EL (cell line): ENCODE measurements around the gene PCGF3.
"Not testable (repeated sequence)": the region's sequence is repeated elsewhere in the genome, so short reads cannot be mapped to it uniquely, and the experiment has no call there.

Experiments used
- DNase-seq: peaks from one replicate; pipeline ENCODE4 v3.0.0-alpha.2; 2016

PCGF3 gene

DNA sequence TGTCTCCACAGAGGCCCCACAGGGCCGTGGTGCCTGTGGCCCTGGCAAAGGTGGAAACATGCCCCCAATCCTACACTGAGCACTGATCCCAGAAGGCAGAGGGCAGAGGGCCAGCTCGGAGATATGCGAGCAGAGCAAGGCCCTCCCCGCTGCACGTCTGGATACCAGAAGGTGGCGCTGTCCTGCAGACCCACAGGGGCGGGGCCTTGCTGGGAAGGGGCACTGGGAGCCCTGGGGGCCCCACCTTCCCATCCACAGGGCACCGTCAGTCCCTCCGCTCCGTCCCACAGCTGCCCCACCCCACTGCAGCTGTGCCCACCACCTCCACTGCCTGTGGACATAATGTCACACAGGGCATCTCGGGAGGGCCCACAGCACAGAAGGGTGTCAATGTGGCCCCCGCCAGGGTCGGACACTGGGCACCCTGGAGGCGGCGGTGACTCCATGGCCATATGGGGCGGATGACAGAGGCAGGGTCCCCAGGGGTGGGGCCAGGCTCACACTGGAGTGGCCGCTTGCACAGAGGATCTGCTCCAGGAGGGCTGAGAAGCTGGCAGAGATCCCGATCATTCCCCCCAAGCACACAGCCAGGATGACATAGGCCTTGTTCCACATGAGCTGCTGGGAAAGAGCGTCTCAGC, 21.5 kb upstream of the PCGF3 start:
- peak; percentile 47 for DNase-seq

DNA sequence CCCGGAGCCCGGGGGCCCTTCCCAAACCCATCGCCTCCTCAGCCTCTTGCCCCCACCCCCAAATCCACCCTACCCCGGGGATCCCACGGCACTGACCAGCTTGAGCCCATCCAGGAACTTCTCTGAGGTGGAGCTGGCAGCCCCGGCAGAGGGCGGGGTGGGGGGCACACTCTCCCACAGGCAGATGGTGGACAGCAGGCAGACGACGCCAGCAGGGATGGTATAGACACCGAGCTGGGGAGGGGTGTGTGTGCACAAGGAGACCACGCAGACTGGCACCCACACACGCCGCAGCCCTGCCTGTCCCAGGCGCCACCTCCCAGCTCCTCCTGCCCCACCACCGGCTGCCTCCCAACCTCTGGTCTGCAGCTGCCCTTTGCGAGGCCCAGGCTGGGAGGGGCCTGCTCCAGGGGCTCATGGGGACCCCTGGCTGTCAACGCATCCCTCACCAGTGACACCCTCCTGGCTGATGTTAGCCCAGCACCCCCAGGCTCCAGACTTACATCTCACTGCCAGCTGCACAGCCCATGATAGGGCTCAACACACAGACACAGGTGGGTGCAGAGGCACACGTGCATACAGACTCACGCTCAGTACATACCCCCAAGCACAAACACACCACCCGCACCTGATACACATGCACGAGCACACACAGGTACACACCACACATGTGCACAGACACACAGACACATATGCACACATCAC, 20.9 kb upstream of the PCGF3 start:
- DNase-seq: no peak

DNA sequence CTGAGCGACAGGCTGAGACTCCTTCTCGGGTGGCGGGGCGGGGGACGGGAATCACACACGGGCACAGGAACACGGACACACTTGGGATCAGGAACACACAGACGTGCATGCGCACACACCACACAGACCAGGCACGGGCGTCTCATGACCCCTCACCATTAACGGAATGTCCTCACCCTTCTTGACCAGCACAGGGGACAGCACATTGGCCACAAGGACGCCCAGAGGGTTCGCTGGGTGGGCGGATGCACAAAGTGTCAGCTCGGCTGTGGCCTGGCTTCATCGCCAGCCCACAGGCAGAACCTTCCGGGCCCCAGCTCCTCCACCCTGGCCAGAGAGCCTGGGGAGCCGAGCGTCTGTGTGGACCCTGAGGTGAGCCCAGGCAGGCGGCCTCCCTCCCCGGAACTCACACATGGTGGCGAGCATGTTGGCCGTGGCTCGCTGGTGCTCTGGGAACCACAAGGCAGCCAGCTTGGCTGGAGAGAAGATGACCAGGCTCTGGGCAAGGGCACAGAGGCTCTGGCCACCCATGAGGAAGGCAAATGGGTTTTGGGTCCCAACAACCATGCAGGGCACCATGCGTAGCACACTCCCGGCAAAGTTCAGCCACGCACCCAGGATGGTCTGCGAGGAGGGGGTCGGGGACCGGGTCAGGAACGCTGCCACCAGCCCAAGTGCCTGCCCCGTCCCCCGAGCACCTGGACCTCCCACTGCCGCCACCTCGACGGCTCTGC, 19.8 kb upstream of the PCGF3 start:
- no peak for DNase-seq

DNA sequence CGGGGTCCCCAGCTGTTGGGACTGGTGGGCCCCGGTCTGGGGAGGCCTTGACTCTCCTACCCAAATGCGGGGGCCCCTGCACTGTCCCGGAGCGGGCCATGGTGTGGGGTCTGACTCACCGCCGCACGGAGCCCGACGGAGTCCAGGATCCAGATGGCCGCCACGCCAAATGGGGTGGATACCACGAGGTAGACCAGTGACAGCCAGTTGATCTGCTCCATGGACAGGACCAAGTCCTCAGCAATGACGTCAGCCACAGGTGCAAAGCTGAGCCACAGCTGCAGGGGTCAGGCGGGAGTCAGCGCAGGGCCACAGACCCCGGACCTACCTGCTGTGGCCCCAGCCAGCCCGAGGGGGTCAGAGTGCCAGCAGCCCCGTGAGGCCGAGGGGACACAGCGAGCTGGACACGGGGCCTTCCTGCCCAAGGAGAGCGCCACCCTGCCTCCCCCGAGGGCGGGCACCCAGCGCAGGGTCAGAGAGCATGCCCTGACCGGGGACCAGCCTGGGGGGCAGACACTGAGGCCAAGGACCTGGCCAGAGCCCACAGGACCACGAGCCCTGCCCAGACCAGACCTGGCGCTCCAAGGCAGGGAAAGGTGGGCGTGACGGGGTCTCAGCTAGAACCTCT, 19.1 kb upstream of the PCGF3 start:
- DNase-seq: no peak

DNA sequence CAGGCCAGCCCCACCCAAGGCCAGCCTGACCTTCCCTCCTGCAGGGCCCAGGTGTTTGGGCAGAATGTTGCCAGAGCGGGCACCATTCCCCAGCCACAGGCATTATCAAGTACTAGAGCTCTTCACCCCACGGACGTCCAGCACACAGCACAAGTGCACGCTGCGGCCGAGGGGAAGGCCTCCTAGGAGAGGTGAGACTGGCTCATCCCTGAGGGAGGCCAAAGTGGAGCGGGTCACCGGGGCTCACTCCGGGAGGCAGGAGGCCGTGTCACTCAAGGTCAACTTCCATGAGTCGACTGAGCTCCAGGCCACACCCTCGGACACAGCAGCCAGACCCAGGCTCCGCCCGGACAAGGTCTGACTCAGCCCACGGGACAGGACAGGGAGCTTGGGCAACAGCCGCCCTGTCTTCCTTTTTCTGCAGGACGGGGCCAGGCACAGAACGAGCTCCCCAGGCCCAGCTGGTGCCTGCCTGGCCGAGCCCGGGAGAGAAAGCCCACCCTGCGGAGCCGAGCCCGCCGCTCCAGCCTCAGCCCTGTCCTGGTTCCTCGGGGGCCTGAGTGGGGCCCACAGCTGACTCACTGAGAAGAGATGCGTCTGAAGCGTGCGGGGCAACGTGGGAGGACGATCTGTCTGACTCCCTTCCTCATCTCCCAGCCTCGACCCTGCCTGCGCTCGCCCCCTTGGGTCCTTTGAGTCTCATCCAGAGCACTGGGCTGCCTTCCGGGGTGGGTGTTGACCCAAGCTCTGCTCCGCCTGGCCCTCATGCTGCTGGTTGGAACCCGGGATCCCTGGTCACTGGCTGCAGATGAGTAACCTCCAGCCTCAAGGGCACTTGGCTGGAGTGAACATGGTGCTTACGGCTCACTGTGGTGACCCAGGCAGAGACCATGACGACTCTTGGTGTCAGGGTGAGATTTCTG, 18.3 kb upstream of the PCGF3 start:
- peak; percentile 91 for DNase-seq

DNA sequence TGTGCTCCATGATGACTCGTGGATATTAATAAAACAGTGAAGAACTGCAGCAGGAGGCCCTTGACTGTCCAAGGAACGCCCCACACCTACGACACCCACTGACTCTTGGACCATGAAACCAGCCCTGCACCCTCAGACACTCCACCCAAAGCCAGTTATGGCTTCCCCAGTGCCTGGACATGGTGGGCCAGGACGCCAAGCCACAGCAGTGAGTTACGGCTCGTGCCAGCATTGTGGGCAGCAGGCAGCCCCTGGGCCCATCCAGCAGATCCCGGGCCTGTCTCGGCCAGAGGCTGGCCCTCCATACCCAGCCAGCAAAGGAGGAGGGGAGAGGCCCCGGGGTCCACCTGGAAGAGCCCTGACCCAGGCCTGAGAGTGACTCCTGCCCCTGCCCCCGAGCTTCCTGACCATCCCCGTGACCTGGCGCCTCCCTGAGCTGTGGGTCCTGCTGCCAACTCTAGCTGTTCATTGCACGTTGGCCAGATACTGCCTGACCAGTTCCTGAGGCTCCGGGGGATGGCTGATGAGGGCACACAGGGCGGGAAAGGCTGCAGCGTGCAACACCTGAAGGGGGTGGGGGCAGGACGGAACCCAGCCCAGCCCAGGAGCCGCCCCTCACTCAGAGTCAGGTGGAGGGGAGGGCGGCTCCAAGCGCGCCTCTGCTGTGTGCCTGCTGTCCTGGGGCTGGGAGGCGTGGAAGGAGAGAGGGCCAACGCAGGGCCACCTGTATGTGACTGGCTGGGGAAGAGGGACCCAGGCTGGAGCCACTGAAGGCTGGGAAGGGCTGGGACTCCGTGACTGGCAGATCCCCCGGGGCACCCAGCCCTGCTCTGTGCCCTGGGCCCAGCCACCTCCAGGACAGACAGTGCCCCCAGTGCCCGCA, 17.4 kb upstream of the PCGF3 start:
- DNase-seq: no peak

DNA sequence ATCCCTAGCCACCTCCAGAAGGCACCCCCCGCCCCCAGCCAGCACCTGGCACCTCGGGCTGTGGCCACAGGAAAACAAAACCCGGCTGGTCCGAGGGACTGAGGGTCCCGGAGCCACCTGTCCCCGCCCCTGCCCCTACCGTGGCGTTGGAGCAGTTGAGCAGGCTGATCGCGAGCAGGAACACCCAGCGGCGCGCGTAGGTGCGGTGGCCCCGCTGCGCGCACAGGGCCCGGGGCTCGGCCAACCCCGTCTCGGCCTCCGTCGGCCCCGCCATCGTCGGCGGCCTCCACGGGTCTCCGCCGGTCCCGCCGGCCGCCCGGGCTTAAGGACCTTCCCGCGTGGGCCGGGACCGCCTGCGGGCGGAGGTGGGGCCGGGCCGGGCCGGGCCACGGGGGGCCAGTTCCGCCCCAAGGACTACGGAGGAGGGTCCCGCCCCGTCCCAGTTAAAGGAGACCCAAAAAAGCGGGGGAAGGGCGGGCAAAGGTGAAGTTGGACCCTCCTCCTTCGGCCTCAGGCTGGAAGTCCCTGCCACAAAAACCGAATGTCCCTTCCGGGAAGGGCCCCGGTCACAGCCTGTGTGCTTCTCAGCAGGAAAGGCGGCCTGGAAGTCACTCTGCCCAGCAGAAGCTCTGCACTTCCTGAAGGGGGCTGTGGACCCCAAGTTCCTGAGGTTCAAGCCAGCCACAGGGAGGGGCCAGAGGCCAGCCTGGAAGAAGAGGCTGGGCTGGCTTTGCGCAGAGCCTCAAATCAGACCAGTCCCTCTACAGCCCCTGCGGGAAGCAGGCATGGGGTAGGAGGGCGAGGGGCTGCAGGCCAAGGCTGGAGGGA, 16.6 kb upstream of the PCGF3 start, which contains the start of gene SLC49A3:
Gene SLC49A3 (minus strand): TSS at position 298 of the 828 bp plus-strand sequence. CDS start 24 bp downstream, at position 274.
- DNase-seq: no peak

DNA sequence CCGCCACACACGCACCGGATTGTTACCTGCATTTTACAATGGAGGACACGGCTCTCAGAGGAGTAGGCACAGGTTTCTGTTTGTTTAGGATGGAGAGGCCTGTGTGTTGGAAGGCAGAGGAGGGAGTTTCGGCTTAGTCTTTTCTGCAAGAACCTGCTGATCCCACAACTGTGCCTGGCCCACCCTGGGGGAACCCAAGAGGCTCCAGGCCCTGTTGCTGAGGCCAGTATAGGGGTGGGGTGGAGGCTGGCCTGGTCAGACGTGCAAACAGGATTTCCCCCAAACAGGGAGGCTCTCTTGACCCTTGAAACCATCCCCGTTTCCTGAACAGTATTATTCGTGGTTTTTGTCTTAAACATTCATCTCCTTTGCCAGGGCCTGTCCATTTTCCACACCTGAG, 15.9 kb upstream of the PCGF3 start:
- DNase-seq: no peak

DNA sequence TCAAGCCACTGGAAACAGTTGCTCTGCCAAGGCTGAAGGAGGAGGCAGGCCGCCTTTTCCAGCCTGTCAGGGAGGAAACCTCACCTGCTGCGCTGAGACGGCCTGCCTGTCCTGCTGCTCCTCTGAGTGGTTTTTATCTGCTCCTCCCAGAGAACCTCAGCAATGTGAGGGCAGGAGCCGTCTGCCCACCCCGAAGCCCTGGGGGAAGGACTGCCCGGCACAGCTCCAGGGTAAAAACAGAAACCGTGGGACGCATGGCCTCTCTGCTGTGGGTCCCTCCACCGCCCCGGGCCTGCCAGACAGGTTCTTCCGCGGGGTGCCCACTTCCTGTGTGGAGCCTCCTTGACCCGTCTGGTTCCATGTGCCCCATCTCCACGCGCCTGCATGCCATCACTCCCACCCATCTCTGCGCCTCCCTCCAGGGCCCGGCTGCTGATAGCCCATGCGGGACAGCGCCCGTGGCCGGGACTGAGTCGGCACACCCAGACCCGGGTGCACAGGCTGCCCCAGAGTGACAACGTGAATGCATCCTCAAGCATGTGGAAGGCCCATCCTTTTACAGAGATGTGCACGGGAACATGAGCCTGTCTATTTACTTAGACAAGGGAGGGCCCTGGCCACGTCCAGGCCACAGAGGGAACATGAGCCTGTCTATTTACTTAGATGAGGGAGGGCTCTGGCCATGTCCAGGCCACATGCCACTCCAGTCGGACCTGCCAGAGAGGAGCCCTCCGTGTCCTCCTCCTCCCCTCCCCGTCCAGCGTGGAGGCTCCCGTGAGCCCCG, 12.7 kb upstream of the PCGF3 start:
- no peak for DNase-seq

DNA sequence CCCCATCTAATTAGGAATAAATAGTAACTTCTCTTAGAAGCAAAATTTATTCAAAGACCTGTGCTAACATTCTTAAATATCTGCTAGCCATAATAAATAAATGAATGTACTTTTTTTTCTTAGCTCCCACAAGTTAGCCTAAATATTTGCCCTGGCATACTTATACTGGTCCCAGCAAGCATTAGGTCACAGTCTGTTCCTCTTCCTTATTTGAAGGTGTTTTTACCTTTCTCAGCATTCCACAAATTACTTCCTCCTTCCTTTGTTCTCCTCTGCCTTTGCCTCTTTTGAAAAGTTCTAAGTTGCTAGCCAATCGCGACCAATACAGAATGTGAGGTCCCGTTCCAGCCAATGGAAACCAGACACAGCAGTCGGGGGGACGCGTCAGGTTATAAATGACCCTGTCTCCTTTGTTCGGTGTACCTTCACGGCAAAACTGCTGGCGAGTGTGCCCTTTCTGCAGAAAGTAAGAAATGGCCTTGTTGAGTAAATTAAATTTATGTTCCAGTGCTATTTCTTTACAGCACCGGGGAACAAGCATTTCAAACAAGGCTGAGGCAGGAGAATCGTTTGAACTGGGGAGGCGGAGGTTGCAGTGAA, 11.2 kb upstream of the PCGF3 start:
- DNase-seq: not testable (repeated sequence)

DNA sequence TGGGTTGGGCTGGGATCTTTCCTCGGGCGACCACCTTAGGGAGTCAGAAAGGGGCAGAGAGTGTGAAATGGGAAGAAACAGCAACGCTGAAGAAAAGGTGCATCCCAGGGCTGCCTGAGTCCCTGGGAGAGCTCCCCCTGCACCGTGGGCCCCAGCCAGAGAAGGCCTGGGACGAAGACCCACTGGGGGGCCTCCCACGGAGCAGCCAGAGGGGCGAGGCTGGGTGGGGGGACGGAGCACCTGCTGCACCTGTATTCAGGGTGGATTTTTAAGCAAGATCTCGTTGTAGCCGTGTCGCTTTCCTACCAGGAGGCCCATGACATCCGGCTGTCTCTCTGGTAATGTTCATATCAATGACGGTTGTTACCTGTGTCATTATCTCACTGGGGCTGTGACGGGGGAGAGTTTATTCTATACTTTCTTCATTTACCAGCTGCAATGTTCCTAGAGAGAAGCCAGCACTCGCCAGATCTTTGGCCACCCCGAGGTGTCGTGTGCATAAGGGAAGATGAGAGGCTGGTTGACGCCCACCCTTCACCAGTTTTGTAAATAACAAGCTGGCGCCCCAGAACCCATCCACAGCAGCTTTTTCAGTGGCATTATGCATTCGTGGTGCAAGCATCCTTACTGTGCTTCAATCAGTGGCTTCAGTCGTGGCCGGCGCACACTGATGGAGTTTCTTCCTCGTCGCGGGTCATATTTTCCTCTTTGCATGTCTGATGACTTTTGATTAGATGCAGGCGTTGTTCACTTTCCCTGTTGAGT, 5.6 kb upstream of the PCGF3 start:
- DNase-seq: no peak

DNA sequence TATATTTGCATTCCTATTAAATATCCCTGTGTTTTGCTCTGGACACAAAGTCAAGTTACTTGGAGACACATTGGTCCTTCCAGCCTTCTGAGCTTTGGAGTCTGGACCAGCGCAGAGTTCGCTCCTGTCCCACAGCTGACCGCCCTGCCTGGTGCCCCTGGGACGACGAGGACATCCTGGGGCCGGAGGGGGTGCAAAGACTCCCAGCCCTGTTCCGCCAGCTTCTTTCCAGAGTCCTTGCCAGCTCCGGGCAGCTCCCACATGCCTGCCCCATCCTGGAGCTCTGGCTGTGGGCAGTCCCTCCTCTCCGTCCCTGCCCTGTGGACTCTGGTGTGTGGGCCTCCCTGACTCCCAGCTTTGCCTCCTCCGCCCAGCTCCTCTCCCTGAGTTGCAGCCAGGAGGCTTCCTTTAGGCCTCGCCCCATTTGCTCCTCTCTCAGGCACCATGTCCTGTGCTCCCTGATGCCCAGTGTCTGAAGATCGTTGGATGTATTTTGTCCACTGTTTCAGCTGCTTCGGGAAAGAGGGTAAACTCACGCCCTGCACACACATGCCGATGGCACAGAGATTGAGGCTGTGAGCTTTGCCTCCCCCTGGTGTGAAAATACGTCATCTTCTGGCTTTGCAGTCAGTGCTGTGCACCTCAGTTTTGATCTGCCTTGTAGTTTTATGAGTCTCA, 4.9 kb upstream of the PCGF3 start:
- DNase-seq: no peak

DNA sequence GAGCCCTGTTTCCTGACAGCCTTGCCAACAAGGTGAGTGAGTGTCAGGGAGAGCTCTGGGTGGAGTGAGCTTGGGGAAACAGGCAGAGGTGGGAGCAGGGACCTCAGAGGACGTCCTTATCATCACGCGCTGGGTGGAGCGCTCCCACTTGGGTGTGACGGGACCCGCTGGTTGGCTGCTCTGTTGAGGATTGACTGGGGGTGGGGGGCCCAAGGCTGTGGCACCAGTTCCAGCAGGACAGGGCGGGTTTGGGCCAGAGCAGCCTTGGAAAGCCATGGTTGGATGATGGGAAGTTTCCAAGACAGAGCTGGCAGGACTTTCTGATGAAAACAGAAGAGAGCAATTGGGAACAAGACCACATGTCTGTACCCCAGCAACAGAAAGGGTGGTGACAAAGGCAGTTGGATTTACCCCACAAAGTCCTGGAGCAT, 3.0 kb upstream of the PCGF3 start:
- DNase-seq: no peak

DNA sequence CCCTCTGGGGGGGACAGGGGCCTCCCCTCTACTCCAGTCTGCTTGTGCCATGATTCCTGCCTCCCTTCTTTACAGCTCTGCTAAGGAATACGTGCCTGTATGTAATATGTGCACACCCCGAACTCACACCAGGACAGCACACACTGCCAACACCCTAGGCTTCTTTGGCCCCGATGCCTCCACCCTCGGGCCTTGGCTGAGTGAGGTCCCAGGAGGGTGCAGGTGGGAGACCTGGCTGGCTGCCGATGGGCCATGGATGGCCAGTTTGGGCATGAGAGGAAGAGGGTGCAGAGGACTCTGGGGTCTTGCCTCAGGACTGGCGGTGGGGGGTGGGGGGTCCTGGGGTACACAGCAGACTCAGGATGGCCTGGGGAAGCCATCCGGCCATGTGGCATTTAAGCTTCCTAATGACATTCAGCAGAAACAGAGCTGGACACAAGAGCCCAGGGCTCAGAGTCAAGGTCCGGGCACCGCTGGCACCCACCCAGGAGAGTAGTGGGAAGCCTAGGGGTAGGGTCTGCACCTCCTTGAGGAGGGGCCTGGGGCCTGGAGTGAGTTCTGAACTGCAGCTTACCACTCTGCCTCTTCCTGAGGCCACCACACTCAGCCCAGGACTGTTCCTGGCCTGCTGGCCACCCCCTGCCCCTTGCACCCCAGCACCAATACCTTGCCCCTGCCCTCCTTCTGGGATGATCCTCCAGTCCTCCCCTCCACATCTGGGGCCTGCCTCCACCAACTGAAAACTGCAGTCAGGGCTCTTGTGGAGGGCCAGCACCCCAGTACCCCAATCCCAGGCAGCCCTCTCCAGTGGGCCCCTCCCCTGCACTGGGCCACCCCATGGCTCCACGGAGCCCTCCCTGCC, 2.1 kb upstream of the PCGF3 start:
- DNase-seq: no peak

DNA sequence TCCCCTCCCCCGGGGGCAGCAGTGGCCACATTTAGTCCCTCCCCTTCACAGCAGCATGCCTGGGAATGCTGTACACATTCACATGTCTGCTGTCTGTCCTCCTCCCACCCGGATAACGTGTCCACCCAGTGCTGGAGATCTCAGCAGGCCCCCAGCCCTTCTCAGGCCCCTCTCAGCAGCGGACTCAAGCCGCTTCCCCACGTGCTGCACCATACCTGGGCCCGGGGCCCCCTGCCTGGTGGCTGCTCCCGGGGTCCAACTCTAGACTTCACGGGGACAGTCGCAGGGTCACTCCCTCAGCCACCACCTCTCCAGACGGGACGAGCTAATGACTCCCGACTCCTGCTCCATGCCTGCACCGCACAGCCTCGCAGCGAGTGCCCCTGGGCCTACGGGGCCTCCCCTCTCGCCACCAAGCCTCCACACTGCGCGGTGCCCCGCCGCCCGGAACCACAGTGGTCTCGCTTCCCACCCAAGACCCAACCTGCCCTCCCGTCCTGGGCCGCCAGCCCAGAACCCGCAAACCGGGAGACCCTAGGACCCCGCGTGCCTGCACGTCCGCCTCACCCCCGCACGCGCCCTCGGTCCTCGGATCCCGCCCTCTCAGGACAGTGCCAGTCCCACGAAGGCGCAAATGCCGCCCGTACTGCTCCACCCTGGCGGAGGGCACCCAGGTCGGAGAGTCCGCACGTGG, 1.3 kb upstream of the PCGF3 start:
- no peak for DNase-seq

DNA sequence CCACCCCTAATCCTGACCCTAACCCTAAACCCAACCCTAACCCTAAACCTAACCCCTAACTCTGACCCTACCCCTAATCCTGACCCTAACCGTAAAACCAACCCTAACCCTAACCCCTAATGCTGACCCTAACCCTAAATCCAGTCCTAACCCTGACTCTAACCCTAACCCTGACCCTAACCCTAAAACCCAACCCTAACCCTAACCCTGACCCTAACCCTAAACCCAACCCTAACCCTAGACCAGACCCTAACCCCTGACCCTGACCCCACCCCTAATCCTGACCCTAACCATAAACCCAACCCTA, 708 bp upstream of the PCGF3 start:
- DNase-seq: no peak
